OCI-M2 (cell line): ENCODE data around the gene ACP6.
"Not testable (repeated sequence)": the region's sequence is repeated elsewhere in the genome, so short reads cannot be mapped to it uniquely, and the experiment has no call there.

Experiments
- DNase-seq: peaks from one replicate; lab custom pipeline; 2025; ENCODE audit not compliant: unreplicated experiment; lab: John Stamatoyannopoulos, UW

ACP6 gene

DNA sequence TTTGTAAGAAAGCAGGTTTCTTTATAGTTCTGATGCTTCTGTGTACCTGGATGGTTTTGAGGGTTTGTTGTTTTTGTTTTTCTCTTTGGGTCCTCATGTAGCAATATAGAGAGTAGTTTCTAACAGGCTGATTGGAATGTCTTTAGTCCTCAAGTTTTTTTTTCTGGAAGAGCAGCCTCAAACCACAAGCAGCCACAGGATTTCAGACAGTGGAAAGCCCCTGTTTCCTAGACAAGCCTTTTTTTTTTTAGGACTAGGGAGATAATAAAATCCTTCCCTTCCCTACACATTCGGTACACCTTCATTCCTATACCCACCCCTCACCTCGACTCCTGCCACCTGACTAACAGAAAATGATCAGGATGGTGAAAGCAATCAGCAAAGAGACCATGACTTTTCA lies 47.6 kb downstream of the ACP6 start:
- no peak for DNase-seq

DNA sequence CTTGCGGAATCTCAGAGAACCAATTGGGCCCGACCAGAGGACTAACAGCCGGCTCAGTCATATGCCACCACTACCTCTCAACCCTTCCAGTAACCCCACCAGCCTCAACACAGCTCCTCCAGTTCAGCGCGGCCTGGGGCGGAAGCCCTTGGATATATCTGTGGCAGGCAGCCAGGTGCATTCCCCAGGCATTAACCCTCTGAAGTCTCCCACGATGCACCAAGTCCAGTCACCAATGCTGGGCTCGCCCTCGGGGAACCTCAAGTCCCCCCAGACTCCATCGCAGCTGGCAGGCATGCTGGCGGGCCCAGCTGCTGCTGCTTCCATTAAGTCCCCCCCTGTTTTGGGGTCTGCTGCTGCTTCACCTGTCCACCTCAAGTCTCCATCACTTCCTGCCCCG lies 49.8 kb downstream of the ACP6 start:
- DNase-seq, result no peak

DNA sequence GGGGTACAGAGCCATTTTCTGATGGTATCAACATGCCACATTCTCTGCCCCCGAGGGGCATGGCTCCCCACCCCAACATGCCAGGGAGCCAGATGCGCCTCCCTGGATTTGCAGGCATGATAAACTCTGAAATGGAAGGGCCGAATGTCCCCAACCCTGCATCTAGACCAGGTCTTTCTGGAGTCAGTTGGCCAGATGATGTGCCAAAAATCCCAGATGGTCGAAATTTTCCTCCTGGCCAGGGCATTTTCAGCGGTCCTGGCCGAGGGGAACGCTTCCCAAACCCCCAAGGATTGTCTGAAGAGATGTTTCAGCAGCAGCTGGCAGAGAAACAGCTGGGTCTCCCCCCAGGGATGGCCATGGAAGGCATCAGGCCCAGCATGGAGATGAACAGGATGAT lies 50.6 kb downstream of the ACP6 start:
- DNase-seq, result no peak

DNA sequence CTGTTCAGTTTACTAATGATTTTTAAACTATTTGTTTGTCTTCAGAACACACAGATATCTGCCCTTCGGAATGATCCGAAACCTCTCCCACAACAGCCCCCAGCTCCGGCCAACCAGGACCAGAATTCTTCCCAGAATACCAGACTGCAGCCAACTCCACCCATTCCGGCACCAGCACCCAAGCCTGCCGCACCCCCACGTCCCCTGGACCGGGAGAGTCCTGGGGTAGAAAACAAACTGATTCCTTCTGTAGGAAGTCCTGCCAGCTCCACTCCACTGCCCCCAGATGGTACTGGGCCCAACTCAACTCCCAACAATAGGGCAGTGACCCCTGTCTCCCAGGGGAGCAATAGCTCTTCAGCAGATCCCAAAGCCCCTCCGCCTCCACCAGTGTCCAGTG lies 51.6 kb downstream of the ACP6 start:
- DNase-seq, result no peak

DNA sequence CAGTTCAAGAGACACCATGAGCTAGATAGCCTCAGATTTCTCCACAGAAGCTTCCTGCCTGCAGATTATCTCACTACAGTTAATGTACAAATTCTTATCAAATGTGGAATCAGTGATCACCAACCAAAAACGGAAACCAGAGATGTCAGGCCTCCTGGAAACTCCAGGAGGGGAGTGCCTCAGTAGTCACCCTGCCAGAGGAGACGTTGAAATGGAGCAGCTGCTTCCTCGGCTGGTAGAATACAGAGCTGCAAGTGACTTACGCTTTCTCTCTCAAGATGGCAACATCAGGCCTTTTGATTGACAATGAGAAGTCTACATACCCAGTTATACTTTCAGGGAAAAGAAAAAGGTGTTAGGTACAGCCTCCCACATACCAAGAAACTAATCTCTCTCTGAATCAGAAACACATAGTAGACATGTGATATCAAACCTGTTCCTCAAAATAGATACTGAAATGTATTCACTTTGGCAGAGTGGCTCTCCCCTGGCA lies 52.2 kb downstream of the ACP6 start:
- no peak for DNase-seq

DNA sequence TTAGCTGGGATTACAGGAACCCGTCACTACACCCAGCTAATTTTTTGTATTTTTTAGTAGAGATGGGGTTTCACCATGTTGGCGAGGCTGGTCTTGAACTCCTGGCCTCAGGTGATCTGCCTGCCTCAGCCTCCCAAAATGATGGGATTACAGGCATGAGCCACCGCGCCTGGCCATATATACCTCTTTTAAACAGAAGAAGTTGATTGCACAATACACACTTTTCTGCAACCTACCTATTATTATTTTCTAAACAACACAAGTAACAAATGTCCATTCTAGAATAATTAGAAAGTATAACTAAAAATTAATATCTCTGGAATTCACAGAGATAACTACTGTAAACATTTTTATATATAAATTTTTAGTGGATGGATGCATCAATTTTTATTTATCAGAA lies 55.4 kb downstream of the ACP6 start:
- DNase-seq, result not testable (repeated sequence)

DNA sequence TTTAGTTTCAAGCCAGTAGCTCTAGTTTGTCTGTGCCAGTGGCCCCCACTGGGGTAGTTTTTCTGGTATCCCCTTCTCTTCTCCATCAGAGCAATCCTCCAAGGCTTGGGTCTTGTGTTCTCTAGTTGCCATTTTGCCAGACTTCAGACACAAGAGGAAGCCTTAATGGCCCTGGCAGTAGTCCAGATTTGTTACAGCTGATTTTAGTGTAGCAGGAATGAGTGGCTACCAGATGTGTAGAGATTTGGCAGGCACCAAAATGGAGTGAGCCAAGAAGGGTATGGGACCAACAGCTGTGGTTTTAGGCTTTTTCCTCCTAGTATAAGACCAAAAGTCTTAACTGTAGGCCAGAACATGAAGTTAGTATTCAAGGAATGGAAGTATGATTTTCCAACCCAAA lies 56.8 kb downstream of the ACP6 start:
- no peak for DNase-seq

DNA sequence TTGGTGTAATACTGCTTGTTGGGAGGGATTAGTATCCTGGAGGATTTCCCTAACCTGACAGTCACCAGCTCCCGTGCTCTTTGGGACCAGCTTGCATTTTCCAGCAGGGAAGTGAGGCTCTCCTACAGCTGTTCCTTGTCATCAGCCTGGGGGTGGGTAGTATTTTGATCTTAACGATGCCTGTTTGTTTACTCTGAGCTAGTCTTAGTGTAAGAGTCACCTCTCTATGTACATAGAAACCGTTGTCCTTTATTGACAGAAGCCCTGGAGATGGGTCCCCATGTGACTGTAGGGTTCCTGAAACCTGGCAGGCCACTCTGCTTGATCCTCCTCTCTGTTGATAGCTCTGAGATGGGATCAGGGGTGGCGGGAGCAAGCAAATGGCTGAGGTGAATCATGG lies 58.0 kb downstream of the ACP6 start:
- DNase-seq, result no peak

DNA sequence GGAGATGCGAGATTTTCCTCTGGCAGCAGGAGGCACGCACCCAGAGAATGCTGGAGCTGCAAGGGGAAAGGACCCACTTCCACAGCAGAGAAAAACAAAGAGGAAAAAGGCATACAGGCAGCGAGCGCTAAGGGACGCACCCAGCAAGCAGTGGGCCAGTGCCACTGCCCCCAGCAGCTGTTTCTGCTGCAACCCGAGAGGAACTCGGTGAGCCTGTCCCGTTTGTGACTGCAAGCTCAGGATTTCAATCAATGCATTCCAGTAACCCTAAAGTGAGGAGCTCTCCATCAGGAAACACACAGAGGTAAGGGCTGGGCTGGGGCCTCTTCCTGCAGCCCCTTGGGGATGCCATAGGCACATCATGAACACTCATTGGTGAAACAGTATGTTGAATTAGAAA lies 58.7 kb downstream of the ACP6 start:
- no peak for DNase-seq

DNA sequence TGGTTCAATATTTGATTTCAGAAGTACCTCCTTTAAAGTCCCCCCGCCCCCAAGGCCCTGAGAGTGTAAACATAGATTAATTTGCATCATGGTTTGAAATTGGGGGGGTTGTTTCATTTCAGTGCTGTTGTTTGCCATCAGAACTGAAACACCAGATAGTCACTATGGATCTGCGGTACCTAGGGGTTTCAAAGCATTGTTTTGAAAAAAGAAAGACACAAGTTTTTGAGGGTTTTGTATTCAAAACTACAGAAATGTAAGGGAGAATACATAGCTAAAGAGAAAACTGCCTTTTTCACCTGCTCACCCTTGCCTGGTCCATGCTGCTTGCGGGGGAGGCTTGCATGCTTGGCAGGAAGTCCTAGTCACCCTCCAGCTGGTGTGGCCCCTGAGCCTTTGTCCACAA lies 59.3 kb downstream of the ACP6 start:
- no peak for DNase-seq

DNA sequence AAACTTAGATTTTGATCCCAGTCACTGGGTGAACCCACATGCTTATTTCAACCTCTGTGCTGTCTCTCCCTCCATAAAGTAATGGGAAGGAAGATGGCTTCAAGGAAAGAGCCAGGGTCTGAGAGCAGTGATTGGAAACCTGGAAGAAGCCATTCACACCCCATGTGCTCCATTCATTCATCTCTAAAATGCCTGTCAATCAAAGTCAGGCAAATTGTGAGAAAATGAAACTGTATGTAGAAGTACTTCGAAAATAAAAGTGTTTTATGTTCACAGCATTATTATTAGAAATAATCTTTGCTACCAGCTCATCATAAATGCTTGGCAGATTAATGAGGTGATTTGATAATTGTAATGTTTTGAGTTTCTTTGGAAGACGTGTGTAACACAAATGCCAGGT lies 61.0 kb downstream of the ACP6 start:
- no peak for DNase-seq

DNA sequence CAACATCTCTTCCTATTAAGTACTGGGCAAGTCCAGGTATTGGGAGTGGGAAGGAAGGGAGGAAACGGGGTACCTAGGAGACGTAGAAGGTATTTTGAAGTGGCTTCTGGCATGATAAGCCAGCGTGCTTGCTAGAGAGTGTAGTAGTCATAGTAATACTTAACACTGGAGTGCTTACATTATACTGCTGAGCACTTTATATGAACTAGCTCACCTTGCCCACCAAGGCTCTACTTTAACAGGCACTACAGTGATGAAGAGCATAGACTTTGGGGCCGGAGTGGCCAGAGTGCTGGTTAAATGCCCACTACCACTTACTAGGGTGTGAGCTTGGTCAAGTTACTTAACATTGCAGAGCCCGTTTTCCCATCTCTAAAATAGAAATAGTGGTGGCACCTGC lies 61.7 kb downstream of the ACP6 start:
- DNase-seq, result no peak

DNA sequence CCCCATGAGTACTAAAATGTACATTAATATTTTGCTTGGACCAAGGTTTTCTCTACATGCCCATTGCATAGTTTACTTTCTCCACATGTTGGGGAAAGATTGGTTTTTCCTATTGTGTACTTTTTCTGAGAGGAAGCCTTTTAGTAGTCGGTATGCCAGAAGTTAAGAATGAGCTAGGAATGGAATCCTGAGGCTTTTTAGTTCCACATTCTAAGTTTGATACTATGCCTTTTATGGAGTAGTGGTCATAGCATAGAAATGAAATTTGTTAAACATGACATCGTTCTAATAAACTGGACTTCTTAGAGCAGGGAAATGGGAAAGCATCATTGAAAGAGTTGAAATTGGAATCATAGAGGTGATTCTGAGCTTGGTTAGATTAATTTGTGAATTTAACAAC lies 64.7 kb downstream of the ACP6 start:
- no peak for DNase-seq

DNA sequence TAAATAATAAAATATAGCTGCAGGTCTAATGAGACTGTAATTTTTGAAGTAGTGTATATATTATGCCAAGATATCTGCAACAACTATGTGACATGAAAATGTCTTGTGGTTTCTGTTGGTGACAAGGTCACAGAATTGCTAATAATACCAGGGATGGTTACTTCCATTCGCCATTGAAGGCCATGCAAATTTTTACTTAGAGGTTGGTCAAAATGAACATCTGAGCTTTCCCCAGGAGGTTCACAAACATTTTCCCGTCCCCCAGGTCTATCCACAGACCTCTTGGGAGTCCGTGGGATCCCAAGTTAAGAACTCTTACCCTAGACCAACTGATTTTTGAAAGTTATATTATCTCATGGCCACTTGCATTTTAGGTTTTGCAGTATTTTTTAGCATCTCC lies 66.3 kb downstream of the ACP6 start:
- no peak for DNase-seq

DNA sequence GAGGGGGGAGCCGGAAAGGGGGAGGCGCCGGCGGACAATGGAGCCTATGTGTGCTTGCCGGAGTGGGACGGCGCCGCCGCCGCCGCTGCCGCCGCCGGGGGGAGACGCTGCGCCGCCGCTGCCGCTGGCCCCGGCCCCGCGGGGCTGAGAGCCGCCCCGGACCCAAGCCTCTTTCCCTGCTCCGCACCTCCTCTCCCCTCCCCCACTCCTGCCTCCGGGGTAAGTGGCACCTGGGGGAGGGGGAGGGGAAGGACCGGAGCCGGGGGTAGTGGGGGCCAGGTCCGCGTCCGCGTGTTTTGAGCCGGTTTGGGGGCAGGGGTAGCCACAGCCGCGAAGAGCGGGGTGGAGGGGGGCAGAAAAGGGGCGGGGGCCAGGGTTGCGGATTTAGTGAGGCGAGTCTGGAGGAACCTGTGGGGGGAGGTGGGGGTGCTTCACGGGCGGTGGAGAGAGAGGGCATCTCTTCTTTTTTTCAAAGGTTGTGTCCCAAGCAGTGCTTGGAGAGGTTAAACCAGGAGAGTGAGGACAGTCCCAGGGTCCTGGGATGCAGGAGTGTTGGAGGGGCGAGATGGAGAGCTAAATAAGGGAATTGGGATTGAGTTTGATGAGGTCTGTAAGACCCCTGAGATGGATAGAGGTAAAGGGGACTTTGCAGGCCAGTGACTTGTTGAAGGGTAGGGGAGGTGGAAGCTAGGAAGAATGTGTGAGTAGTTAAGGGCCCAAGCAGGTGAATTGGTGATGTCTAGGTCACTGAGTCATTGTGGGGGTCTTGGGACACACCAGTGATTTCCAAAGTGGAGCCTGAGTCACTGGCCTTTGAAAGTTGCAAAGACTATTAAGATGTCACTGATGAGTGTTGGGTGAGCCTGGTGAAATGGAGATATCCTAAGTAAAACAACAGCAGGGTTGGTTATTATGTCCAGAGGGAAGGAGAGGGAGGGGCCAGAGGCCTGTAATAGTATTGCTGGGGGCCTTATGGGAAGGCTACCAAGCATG lies 69.9 kb downstream of the ACP6 start:
- no peak for DNase-seq

DNA sequence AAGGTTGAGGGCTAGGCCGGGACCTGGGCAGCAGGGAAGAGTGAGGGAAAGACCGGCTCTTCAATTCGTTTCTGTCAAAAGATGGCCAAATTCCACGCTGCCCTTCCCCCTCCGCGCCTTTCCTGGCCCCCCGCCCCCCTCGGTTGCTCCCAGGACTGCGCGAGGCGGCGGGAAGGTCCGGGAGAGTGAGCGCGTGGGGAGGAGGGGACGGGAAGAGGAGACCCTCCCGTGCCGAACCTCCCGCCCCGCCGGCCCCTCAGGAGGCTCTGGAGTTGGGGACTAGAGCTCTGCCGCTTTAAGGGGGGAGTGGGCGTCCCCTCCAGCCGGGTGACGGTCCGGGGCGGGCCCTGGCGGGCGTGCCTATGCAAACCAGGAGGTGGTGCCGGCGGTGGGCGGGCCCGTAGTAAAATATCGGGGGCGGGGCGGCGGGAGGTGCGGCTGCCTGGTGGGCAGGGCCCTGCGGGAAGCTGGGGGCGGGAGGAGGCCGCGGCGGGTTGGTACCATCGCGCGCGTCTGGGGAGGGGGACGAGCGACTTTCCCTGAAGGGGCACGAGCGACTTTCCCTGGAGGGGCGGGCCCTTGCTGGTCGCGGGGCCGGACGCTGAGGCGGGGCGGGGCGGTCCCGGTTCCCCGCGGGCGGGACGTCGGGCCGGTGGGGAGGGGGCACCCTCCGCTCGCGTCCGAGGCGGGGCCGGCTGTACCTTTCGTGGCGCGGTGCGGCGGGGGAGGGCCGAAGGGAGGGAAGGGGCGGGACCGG lies 70.8 kb downstream of the ACP6 start:
- DNase-seq, result peak; percentile 43

DNA sequence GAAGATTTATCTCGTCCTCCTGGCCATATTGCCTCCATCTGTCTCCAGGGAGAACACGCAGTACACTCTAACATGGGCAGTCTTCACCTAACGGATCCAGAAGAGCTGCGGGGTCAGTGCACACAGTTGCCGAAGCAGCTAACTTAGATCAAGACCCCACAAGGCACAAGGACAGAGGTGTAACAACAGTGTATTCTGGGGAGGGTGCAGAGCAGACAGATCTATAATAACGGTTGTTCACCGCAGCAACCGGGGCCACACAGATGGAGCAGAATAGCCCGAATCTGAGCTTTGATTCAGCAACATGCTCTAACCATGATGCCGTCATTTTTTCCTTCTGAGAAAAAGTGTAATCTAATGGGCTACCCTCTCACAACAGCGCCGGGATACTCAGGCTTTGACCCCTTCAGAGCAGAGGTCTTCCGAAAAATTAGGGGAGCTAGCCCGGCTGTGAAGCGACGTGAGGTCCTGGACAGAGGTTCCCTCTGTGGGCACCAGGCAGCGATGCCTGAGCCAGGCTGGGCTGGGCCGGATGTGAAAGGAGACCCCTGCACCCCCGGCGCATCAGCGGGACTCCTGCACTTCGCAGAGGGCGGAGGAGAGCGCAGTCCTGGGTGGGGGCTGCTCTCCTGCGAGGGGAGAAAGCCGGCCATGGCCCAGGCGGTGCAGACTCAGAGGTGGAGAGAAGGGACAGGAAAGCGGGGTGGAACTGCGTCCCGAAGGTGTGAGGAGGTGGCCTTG lies 71.5 kb downstream of the ACP6 start:
- no peak for DNase-seq

DNA sequence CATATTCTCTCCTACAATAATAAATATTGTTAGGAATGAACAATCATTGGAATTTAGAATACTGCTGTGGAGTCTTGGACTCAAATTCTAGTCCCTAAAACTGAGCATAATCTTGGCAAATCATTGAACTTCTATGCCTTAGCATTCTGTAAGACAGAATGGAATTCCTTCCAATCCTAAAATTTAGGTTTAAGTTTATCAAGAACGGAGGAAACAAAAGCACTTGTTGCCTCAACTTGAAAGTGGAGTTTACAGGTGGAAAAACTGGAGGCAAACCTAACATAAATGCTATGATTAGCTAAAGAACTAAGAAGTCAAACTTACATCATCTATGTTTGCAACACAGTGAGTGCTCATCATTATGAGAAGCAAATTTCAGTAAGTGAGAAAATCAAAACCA lies 73.3 kb downstream of the ACP6 start:
- DNase-seq, result no peak
